Left lobe of liver (tissue), 1 donor: ENCODE measurements around the gene FXYD3. TPM values are rescaled to one million over a fixed set of nuclear protein-coding genes. Genes with fewer than 3 reads are reported as not detected.

Source experiments
- total RNA-seq: library from RNA; stranded (reverse); gene quantifications from one replicate; pipeline ENCODE4 v1.2.1, GENCODE V29; 2021
- donor health status: DM: no; HTN: yes; CAD: no.

FXYD3 gene
- total RNA-seq, 1 donor from 2014 or later: 1.4 TPM

Other genes starting within 250 kb of the FXYD3 start
- gene ZNF30, start 188.9 kb upstream of the FXYD3 start, total RNA-seq: 2.5 TPM
- 2.9 TPM for gene ZNF792, start 151.6 kb upstream of the FXYD3 start, total RNA-seq
- 17.8 TPM for gene GRAMD1A, start 115.5 kb upstream of the FXYD3 start, total RNA-seq
- 4.5 TPM for gene SCN1B, start 85.4 kb upstream of the FXYD3 start, total RNA-seq
- 564 TPM for gene HPN, start 74.1 kb upstream of the FXYD3 start, total RNA-seq
- gene LGI4, start 19.2 kb downstream of the FXYD3 start, total RNA-seq: 1.9 TPM
- 280 TPM for gene FXYD1, start 23.0 kb downstream of the FXYD3 start, total RNA-seq
- gene FXYD7, start 27.4 kb downstream of the FXYD3 start, total RNA-seq: 0.60 TPM
- gene FXYD5, start 38.9 kb downstream of the FXYD3 start, total RNA-seq: 7.6 TPM
- not detected for gene FAM187B, start 112.9 kb downstream of the FXYD3 start, total RNA-seq
- gene LSR, start 133.2 kb downstream of the FXYD3 start, total RNA-seq: 103 TPM
- gene USF2, start 153.1 kb downstream of the FXYD3 start, total RNA-seq: 91.7 TPM
- gene HAMP, start 166.7 kb downstream of the FXYD3 start, total RNA-seq: 37.2 TPM
- 0.81 TPM for gene MAG, start 176.3 kb downstream of the FXYD3 start, total RNA-seq
- 1.2 TPM for gene CD22, start 213.4 kb downstream of the FXYD3 start, total RNA-seq
- not detected for gene FFAR1, start 232.1 kb downstream of the FXYD3 start, total RNA-seq
- not detected for gene FFAR3, start 242.6 kb downstream of the FXYD3 start, total RNA-seq